ENCODE measurements around the gene SMIM1.
"Not testable (repeated sequence)": the region's sequence is repeated elsewhere in the genome, so short reads cannot be mapped to it uniquely, and the experiment has no call there.

SMIM1 gene

GRCh38 chr1:3736708-3737107 lies 35.8 kb upstream of the SMIM1 start:
- no peak for FAIRE-seq

GRCh38 chr1:3738943-3739342 lies 33.6 kb upstream of the SMIM1 start:
- no peak for FAIRE-seq
- DNase-seq (ENCODE audit: low spot score) = no peak

More at GRCh38 chr1:3736708-3737107, 35.8 kb upstream of the SMIM1 start:
- no peak for DNase-seq (ENCODE audit: low spot score)

GRCh38 chr1:3740042-3740441 lies 32.5 kb upstream of the SMIM1 start:
- DNase-seq (ENCODE audit: low spot score) = no peak
- no peak for FAIRE-seq

GRCh38 chr1:3740752-3741151 lies 31.8 kb upstream of the SMIM1 start:
- DNase-seq (ENCODE audit: low spot score) = no peak
- FAIRE-seq = no peak

GRCh38 chr1:3741566-3742438 lies 30.7 kb upstream of the SMIM1 start:
- no peak for DNase-seq (ENCODE audit: low spot score)
- no peak for FAIRE-seq

GRCh38 chr1:3742439-3743298 lies 29.9 kb upstream of the SMIM1 start:
- DNase-seq (ENCODE audit: low spot score) = no peak
- no peak for FAIRE-seq

GRCh38 chr1:3743421-3743820 lies 29.1 kb upstream of the SMIM1 start:
- no peak for DNase-seq (ENCODE audit: low spot score)
- no peak for FAIRE-seq

GRCh38 chr1:3743826-3744225 lies 28.7 kb upstream of the SMIM1 start:
- DNase-seq (ENCODE audit: low spot score) (no peak), FAIRE-seq (no peak)

- FAIRE-seq = no peak
Observed at GRCh38 chr1:3744646-3745045, 27.9 kb upstream of the SMIM1 start.

GRCh38 chr1:3745071-3745470 lies 27.5 kb upstream of the SMIM1 start:
- DNase-seq (ENCODE audit: low spot score) = no peak
- no peak for FAIRE-seq

More at GRCh38 chr1:3744646-3745045, 27.9 kb upstream of the SMIM1 start:
- no peak for DNase-seq (ENCODE audit: low spot score)

- FAIRE-seq = no peak
- no peak for DNase-seq (ENCODE audit: low spot score)
Observed at GRCh38 chr1:3745590-3746381, 26.8 kb upstream of the SMIM1 start.

- DNase-seq (ENCODE audit: low spot score) = no peak
- FAIRE-seq = no peak
Observed at GRCh38 chr1:3746389-3746829, 26.1 kb upstream of the SMIM1 start.

GRCh38 chr1:3746830-3747521 lies 25.6 kb upstream of the SMIM1 start:
- DNase-seq (ENCODE audit: low spot score) = peak; percentile 73
- no peak for FAIRE-seq

GRCh38 chr1:3747522-3747848 lies 25.1 kb upstream of the SMIM1 start:
- DNase-seq (ENCODE audit: low spot score) (no peak), FAIRE-seq (no peak)

- FAIRE-seq (no peak), DNase-seq (ENCODE audit: low spot score) (no peak)
Observed at GRCh38 chr1:3747903-3748302, 24.6 kb upstream of the SMIM1 start.

- not testable (repeated sequence) for FAIRE-seq; DNase-seq (ENCODE audit: low spot score)
Observed at GRCh38 chr1:3748316-3748900, 24.1 kb upstream of the SMIM1 start.

- FAIRE-seq = no peak
- no peak for DNase-seq (ENCODE audit: low spot score)
Observed at GRCh38 chr1:3749512-3749911, 23.0 kb upstream of the SMIM1 start.

- no peak for DNase-seq (ENCODE audit: low spot score)
- FAIRE-seq = no peak
Observed at GRCh38 chr1:3750741-3751140, 21.8 kb upstream of the SMIM1 start.

GRCh38 chr1:3752400-3752945 lies 20.1 kb upstream of the SMIM1 start, which contains the start of gene CCDC27:
CCDC27 (plus strand) TSS chr1:3752450; CDS start chr1:3752482, 32 bp downstream.
- FAIRE-seq (no peak), DNase-seq (ENCODE audit: low spot score) (no peak)

Measured in urothelium cell line (cell line).